IMR-90 (cell line): Measurements from ENCODE around the gene ARSD. TPM values are rescaled to one million over a fixed set of nuclear protein-coding genes. Genes with fewer than 3 reads are reported as not detected.

ENCODE experiments used
- ATAC-seq: fragments of 200-7000 bp; cut with Tn5 transposase; 2 replicates; pipeline ENCODE4 v1.9.1; 2020; ENCODE audit warnings: low read depth, mild to moderate bottlenecking, moderate library complexity
- BruUV-seq: library from RNA; stranded (reverse); fragments of 400-500 nt; replicated peaks from 2 replicates; lab custom pipeline; 2021; lab: Mats Ljungman, UMichigan
- CTCF ChIA-PET: fragments of 300-600 bp; formaldehyde crosslinking; extraction: SDS; loops from one replicate; lab custom pipeline; 2021; ENCODE audit warnings: antibody characterized with exemption; lab: Yijun Ruan, JAX
- POLR2A ChIA-PET: fragments of 300-600 bp; sonication (Branson Sonifier 250); formaldehyde crosslinking; loops from one replicate; lab custom pipeline; 2022; ENCODE audit warnings: antibody characterized with exemption; ENCODE audit not compliant: unreplicated experiment; lab: Charles Lee
- DNase-seq: peaks from one replicate; pipeline ENCODE4 v3.0.0; 2013
- H2AFZ ChIP-seq: replicated peaks from 2 replicates; pipeline ENCODE3; 2013; ENCODE audit warnings: low read length, mild to moderate bottlenecking; ENCODE audit not compliant: poor library complexity
- H2AK5ac ChIP-seq: 2 replicates; pipeline ENCODE4 v1.6.1; 2013; ENCODE audit warnings: low read depth, low read length, inconsistent platforms
- H2AK9ac ChIP-seq: replicated peaks from 2 replicates; pipeline ENCODE3; 2013; ENCODE audit warnings: mild to moderate bottlenecking, low read depth, low read length, moderate library complexity; ENCODE audit not compliant: poor library complexity
- H2BK120ac ChIP-seq: 2 replicates; pipeline ENCODE4 v1.6.1; 2013; ENCODE audit warnings: low read depth, low read length, inconsistent platforms
- H2BK15ac ChIP-seq: 3 replicates; pipeline ENCODE4 v1.6.1; 2013; ENCODE audit warnings: low read depth, low read length, inconsistent platforms
- H2BK20ac ChIP-seq: 2 replicates; pipeline ENCODE4 v1.6.1; 2013; ENCODE audit warnings: low read depth, mild to moderate bottlenecking, inconsistent platforms, low read length, moderate library complexity
- H2BK5ac ChIP-seq: 2 replicates; pipeline ENCODE4 v1.6.1; 2013; ENCODE audit warnings: mild to moderate bottlenecking, low read depth, low read length, inconsistent platforms; ENCODE audit not compliant: poor library complexity, severe bottlenecking
- H3K14ac ChIP-seq: replicated peaks from 2 replicates; pipeline ENCODE4 v1.6.1; 2013; ENCODE audit warnings: low read depth, low read length, inconsistent platforms
- H3K18ac ChIP-seq: 2 replicates; pipeline ENCODE4 v1.6.1; 2013; ENCODE audit warnings: low read depth, low read length, control low read depth
- H3K23ac ChIP-seq: 2 replicates; pipeline ENCODE4 v1.6.1; 2013; ENCODE audit warnings: low read depth, low read length, inconsistent platforms
- H3K27ac ChIP-seq: 2 replicates; pipeline ENCODE4 v1.5.1; 2013; ENCODE audit warnings: mild to moderate bottlenecking, control low read depth, low read length; ENCODE audit not compliant: insufficient read depth
- H3K27me3 ChIP-seq: 2 replicates; pipeline ENCODE4 v1.6.1; 2013; ENCODE audit warnings: low read length; ENCODE audit not compliant: control insufficient read depth, insufficient read depth
- H3K36me3 ChIP-seq: 2 replicates; pipeline ENCODE4 v1.6.1; 2013; ENCODE audit warnings: low read length, mixed read lengths; ENCODE audit not compliant: control insufficient read depth, insufficient read depth
- H3K4ac ChIP-seq: 2 replicates; pipeline ENCODE4 v1.6.1; 2013; ENCODE audit warnings: low read depth, low read length, inconsistent platforms
- H3K4me1 ChIP-seq: 2 replicates; pipeline ENCODE4 v1.6.1; 2013; ENCODE audit warnings: low read length, mixed read lengths; ENCODE audit not compliant: control insufficient read depth, insufficient read depth
- H3K4me2 ChIP-seq: 2 replicates; pipeline ENCODE4 v1.6.1; 2013; ENCODE audit warnings: low read depth, mild to moderate bottlenecking, control low read depth, low read length, moderate library complexity
- H3K4me3 ChIP-seq: 2 replicates; pipeline ENCODE4 v1.5.1; 2013; ENCODE audit warnings: low read depth, mild to moderate bottlenecking, control low read depth, low read length, moderate library complexity; ENCODE audit not compliant: insufficient read depth
- H3K56ac ChIP-seq: 2 replicates; pipeline ENCODE4 v1.6.1; 2013; ENCODE audit warnings: low read length, inconsistent platforms; ENCODE audit not compliant: insufficient read depth; ENCODE audit errors: extremely low read depth
- H3K79me1 ChIP-seq, 2 experiments: 2 replicates each; pipeline ENCODE4 v1.6.1; 2013; ENCODE audit warnings: low read length in 2 of 2, inconsistent platforms in 1 of 2, low read depth in 1 of 2
- H3K9ac ChIP-seq: 2 replicates; pipeline ENCODE4 v1.6.1; 2013; ENCODE audit warnings: low read depth, low read length, control low read depth
- H3K9me1 ChIP-seq: 2 replicates; pipeline ENCODE4 v1.6.1; 2013; ENCODE audit warnings: low read length, inconsistent platforms; ENCODE audit not compliant: insufficient read depth
- H3K9me3 ChIP-seq: 2 replicates; pipeline ENCODE4 v1.6.1; 2013; ENCODE audit warnings: low read length; ENCODE audit not compliant: control insufficient read depth, insufficient read depth
- H4K20me1 ChIP-seq: 2 replicates; pipeline ENCODE4 v1.6.1; 2013; ENCODE audit warnings: low read length, inconsistent platforms; ENCODE audit not compliant: insufficient read depth
- H4K5ac ChIP-seq: 2 replicates; pipeline ENCODE4 v1.6.1; 2013; ENCODE audit warnings: mild to moderate bottlenecking, low read depth, low read length, control low read depth
- H4K8ac ChIP-seq, 2 experiments: 2 replicates each; pipeline ENCODE4 v1.6.1; 2013; ENCODE audit warnings: low read depth in 2 of 2, low read length in 2 of 2, control low read depth in 1 of 2, inconsistent platforms in 1 of 2
- H4K91ac ChIP-seq: 2 replicates; pipeline ENCODE4 v1.6.1; 2013; ENCODE audit warnings: low read depth, low read length, inconsistent platforms; ENCODE audit not compliant: insufficient read depth
- BHLHE40 ChIP-seq: fragments of 150-350 bp; IDR thresholded peaks from 2 replicates; pipeline ENCODE4 v1.6.1; 2016; ENCODE audit warnings: mild to moderate bottlenecking, low read depth, low read length
- CEBPB ChIP-seq: IDR thresholded peaks from 2 replicates; pipeline ENCODE4 v1.6.1; 2012; ENCODE audit warnings: low read depth, low read length, improper control_type of control experiment
- CHD1 ChIP-seq: IDR thresholded peaks from 2 replicates; pipeline ENCODE4 v1.6.1; 2012; ENCODE audit warnings: low read depth, low read length, improper control_type of control experiment
- CTCF ChIP-seq: conservative IDR thresholded peaks from 2 replicates; pipeline ENCODE4 v1.5.1; 2012; ENCODE audit warnings: mild to moderate bottlenecking, low read depth, low read length, improper control_type of control experiment
- ELK1 ChIP-seq: fragments of 150-350 bp; IDR thresholded peaks from 2 replicates; pipeline ENCODE4 v1.6.1; 2016; ENCODE audit warnings: low read depth, mild to moderate bottlenecking, low read length, moderate library complexity, borderline replicate concordance
- FOS ChIP-seq: fragments of 150-350 bp; IDR thresholded peaks from 2 replicates; pipeline ENCODE4 v1.6.1; 2016; ENCODE audit warnings: low read depth, low read length
- MAFK ChIP-seq: IDR thresholded peaks from 2 replicates; pipeline ENCODE4 v1.6.1; 2012; ENCODE audit warnings: low read depth, low read length, improper control_type of control experiment
- MAZ ChIP-seq: IDR thresholded peaks from 2 replicates; pipeline ENCODE4 v1.6.1; 2012; ENCODE audit warnings: low read depth, mild to moderate bottlenecking, low read length, improper control_type of control experiment, moderate library complexity, borderline replicate concordance
- MXI1 ChIP-seq: IDR thresholded peaks from 2 replicates; pipeline ENCODE4 v1.6.1; 2012; ENCODE audit warnings: low read depth, mild to moderate bottlenecking, low read length, moderate library complexity, borderline replicate concordance
- NFE2L2 ChIP-seq: fragments of 150-350 bp; IDR thresholded peaks from 2 replicates; pipeline ENCODE4 v1.6.1; 2016; ENCODE audit warnings: low read depth, mild to moderate bottlenecking, low read length
- POLR2A ChIP-seq: IDR thresholded peaks from 2 replicates; pipeline ENCODE4 v1.6.1; 2012; ENCODE audit warnings: mild to moderate bottlenecking, low read depth, low read length
- RAD21 ChIP-seq: IDR thresholded peaks from 2 replicates; pipeline ENCODE4 v1.6.1; 2012; ENCODE audit warnings: low read length, improper control_type of control experiment
- RCOR1 ChIP-seq: IDR thresholded peaks from 2 replicates; pipeline ENCODE4 v1.6.1; 2012; ENCODE audit warnings: mild to moderate bottlenecking, low read length, improper control_type of control experiment; ENCODE audit not compliant: insufficient replicate concordance
- RFX5 ChIP-seq: IDR thresholded peaks from 2 replicates; pipeline ENCODE4 v1.8.0; 2012; ENCODE audit warnings: low read depth, mild to moderate bottlenecking, low read length, moderate library complexity
- SMC3 ChIP-seq: fragments of 150-350 bp; IDR thresholded peaks from 2 replicates; pipeline ENCODE4 v1.6.1; 2016; ENCODE audit warnings: low read depth, mild to moderate bottlenecking, antibody characterized with exemption, low read length, moderate library complexity
- USF2 ChIP-seq: fragments of 150-350 bp; IDR thresholded peaks from 2 replicates; pipeline ENCODE4 v1.6.1; 2017; ENCODE audit warnings: mild to moderate bottlenecking, antibody characterized with exemption, low read length, low read depth
- WGBS, 2 experiments: methylation state at CpG; one replicate each; pipeline versions ENCODE4 v1.1.5 to v1.1.7; 2013; ENCODE audit warnings: missing lambda C conversion rate in 2 of 2; ENCODE audit not compliant: insufficient read length in 1 of 2; ENCODE audit errors: extremely low coverage in 2 of 2; 5-methylcytosine and 5-hydroxymethylcytosine counted together
- dilution Hi-C: fragments of 300-500 bp; cut with HindIII; formaldehyde crosslinking; loops from one replicate; pipeline ENCODE4 v1.14.3; 2018; ENCODE audit warnings: low sequenced_read_pairs; ENCODE audit not compliant: unreplicated experiment
- in situ Hi-C: fragments of 300-500 bp; cut with MboI; formaldehyde crosslinking; loops from 3 replicates; pipeline ENCODE4 v1.14.3; 2019; ENCODE audit warnings: low sequenced_read_pairs, inconsistent platforms, mixed read lengths
- intact Hi-C: fragments of 100-400 bp; cut with micrococcal nuclease; formaldehyde crosslinking; loops from 2 replicates; pipeline ENCODE4 v1.10.0; 2022
- polyA plus RNA-seq, 3 experiments: library from polyadenylated mRNA; depleted of rRNA; stranded (reverse); fragments of >200 nt; gene quantifications; 2 replicates each; pipeline ENCODE4 v1.2.3, GENCODE V29; 2012; ENCODE audit warnings: low replicate concordance in 1 of 3
- total RNA-seq: library from RNA; depleted of rRNA; stranded (reverse); fragments of >200 nt; gene quantifications from 2 replicates; pipeline ENCODE4 v1.2.3, GENCODE V29; 2012

The ARSD gene
- total and polyA plus RNA-seq, 2 of the 4 experiments (the other 2 are of a cell fraction), result 5.1 to 6.3 TPM

GRCh38 chrX:2917767-2918166 is 11.4 kb downstream of the ARSD start:
- no peak overlapping the region for H2BK5ac ChIP-seq

More at GRCh38 chrX:2917767-2918166, 11.4 kb downstream of the ARSD start:
- ChIA-PET CTCF (no interaction called here), POLR2A (no interaction called here)
- H3K4ac ChIP-seq, result no peak overlapping the region
- H3K27me3 ChIP-seq, result no peaks in the 10 kb centered on the region
- no peaks in the 10 kb centered on the region for H4K20me1 ChIP-seq
- WGBS, 2 experiments, result 93% methylated on average over 8 of the region's 23 CpGs; no CpG with 5 or more reads in 1 of the 2 experiments
- no peak for ATAC-seq
- H2BK15ac ChIP-seq, result no peak overlapping the region
- no peak overlapping the region for H4K5ac ChIP-seq
- no peak overlapping the region for H4K8ac ChIP-seq
- no peaks in the 10 kb centered on the region for H3K9me1 ChIP-seq
- H2BK120ac ChIP-seq, result no peak overlapping the region
- TF ChIP-seq RAD21 (no peak), NFE2L2 (no peak), ELK1 (no peak), RCOR1 (no peak), MAFK (no peak), POLR2A (no peak), MAZ (no peak), CTCF (no peak), RFX5 (no peak), CEBPB (no peak), SMC3 (no peak), MXI1 (no peak), CHD1 (no peak), FOS (no peak), USF2 (no peak), BHLHE40 (no peak)
- H3K9me3 ChIP-seq, result peaks cover 2% of the 10 kb centered on the region; the same call in 1 of the 2 replicates
- no peak for DNase-seq
- no peak overlapping the region for H2AK9ac ChIP-seq
- H3K4me1 ChIP-seq, result 0 out of 2 replicates have a peak, but pooled peaks cover 1% of the 10 kb centered on the region
- H3K9ac ChIP-seq, result no peak overlapping the region
- H3K36me3 ChIP-seq, result peaks cover 3% of the 10 kb centered on the region; the same call in 1 of the 2 replicates
- H3K56ac ChIP-seq, result no peak overlapping the region
- no peaks in the 10 kb centered on the region for H3K79me1 ChIP-seq
- BruUV-seq, result no TSS peak
- dilution Hi-C loops (no loop called here), intact Hi-C loops (no loop called here), in situ Hi-C loops (no loop called here)
- H2AK5ac ChIP-seq, result no peak overlapping the region
- H3K23ac ChIP-seq, result no peak overlapping the region
- no peak overlapping the region for H3K4me3 ChIP-seq
- H4K91ac ChIP-seq, result no peak overlapping the region
- no peak overlapping the region for H3K4me2 ChIP-seq
- no peak overlapping the region for H2BK20ac ChIP-seq
- no peak overlapping the region for H3K27ac ChIP-seq
- no peak overlapping the region for H3K14ac ChIP-seq
- H3K18ac ChIP-seq, result no peak overlapping the region
- H2AFZ ChIP-seq, result no peak overlapping the region
